ENCODE measurements around the gene TRAF7. TPM values are rescaled to one million over a fixed set of nuclear protein-coding genes. Genes with fewer than 3 reads are reported as not detected.
"Not testable (repeated sequence)": the region's sequence is repeated elsewhere in the genome, so short reads cannot be mapped to it uniquely, and the experiment has no call there.

The TRAF7 gene
- total and polyA plus RNA-seq, 9 donors: 13.3 to 68.0 (median 45.5) TPM

DNA sequence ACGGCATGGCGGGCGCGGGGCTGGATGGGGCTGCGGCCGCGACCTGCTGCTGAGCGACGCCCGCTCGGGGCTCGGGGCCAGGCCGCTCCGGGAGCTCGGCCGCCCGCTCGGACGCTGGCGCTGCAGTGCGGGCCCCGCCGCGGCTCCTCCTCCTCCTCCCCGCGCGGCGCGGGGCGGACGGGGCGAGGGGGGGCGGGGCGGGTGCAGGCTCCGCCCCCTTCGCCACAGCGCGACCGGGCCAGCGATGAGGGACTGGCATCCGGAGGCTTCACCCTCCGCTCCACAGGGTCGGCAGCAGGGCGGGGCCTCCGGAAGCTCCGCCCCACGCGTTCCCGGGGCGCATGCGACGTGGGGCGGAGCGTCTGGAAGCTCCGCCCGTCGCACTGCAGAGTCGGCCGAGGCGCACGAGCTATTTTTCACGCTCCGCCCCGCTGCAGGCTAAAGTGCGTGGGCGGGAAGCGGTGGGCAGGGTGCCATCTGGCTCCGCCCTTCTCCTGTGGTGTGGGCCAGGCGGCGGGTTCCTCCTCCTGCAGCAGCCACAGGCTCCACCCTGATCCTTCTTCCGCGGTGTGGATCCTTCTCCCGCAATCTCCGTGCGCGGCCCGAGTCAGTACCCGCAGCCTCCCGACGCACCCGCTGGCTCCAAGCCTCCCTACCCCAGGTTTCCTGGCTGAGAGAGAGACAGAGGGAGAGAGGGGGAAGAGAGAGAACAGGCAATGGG lies 19.7 kb upstream of the TRAF7 start, which contains the start of gene PKD1:
PKD1 (minus strand) TSS at position 129 of the 721 bp plus-strand sequence. CDS start 209 bp downstream, outside the sequence.
- peak; percentile 19 for TF ChIP-seq POLR2A (IDR thresholded peaks at IDR 0.05)
- TF ChIP-seq EP300 (IDR thresholded peaks at IDR 0.05): peak; percentile 47
- H3K9me3 ChIP-seq; H3K36me3 ChIP-seq; H3K27me3 ChIP-seq; H3K4me1 ChIP-seq (ENCODE audit: insufficient read depth): not testable (repeated sequence)
- peak; percentile 97 to 100 (median 99) for DNase-seq
- H3K27ac ChIP-seq: peak within 1 kb of the TSS in 1 of 2 donors; percentile 55
- intact Hi-C loops (cut with DNase I): loop anchor here in 1 of 4 donors (10.0 kb wide), 1 partner anchor 61 kb away; no protein-coding TSS in a partner anchor
- WGBS, 3 donors: 0 to 1% (median 0%) methylated on average over 21 to 63 of the region's 81 CpGs
- H3K4me3 ChIP-seq: peak within 1 kb of the TSS; percentile 65

DNA sequence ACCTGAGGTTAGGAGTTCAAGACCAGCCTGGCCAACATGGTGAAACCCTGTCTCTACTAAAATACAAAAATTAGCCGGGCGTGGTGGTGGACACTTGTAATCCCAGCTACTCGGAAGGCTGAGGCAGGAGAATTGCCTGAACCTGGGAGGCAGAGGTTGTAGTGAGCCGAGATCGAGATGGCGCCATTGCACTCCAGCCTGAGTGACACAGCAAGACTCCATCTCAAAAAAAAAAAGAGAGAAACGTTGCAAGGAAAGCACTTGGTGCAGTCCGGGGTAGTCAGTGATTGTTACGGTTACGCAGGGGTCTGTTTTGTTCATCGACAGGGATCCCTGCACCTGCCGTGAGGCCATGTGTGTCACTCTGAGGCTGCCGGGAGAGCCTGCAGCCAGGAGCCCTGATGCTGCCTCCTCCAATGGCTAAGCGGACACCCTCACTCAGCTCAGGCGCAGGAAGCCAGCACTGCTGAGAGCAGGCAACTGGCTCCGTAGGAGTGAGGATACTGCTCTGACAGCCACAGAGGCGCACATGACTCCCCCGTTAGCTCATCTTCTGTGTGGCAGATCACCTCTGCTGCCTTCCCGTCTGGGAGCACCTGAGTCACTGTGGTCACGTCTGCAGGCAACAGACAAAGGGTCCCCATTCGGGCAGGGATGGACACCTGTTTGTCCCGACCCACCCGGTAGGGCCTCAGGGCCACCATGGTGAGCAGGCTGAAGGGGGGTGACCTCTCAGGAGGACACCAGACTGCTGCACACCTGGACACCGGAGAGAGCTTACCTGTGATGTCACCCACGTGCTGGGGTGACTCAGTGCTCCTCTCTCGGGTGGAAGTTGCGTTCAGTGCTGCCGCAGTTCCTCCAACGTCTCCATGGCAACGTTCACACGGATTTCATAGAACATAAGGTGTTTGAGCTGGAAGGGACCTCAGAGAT lies 12.4 kb upstream of the TRAF7 start:
- TF ChIP-seq POLR2A (IDR thresholded peaks at IDR 0.05) (no peak), EP300 (IDR thresholded peaks at IDR 0.05) (no peak)
- TF ChIP-seq, protein P1, sequence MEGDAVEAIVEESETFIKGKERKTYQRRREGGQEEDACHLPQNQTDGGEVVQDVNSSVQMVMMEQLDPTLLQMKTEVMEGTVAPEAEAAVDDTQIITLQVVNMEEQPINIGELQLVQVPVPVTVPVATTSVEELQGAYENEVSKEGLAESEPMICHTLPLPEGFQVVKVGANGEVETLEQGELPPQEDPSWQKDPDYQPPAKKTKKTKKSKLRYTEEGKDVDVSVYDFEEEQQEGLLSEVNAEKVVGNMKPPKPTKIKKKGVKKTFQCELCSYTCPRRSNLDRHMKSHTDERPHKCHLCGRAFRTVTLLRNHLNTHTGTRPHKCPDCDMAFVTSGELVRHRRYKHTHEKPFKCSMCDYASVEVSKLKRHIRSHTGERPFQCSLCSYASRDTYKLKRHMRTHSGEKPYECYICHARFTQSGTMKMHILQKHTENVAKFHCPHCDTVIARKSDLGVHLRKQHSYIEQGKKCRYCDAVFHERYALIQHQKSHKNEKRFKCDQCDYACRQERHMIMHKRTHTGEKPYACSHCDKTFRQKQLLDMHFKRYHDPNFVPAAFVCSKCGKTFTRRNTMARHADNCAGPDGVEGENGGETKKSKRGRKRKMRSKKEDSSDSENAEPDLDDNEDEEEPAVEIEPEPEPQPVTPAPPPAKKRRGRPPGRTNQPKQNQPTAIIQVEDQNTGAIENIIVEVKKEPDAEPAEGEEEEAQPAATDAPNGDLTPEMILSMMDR (IDR thresholded peaks at IDR 0.05): no peak
- H3K4me1 ChIP-seq (ENCODE audit: insufficient read depth): peaks cover 5% of the 10 kb centered on the region
- no peaks in the 10 kb centered on the region for H3K27me3 ChIP-seq
- 67 to 73% (median 69%) methylated on average over 29 to 31 of the region's 31 CpGs for WGBS, 3 donors
- no peak overlapping the region for H3K4me3 ChIP-seq
- H3K27ac ChIP-seq: no peak overlapping the region
- intact Hi-C loops (cut with DNase I): loop anchor here in 2 of 4 donors (5.0 kb wide), 2 partner anchors 121 to 126 kb away; partner anchors contain the start of gene NPW (in 1 of the 2)
- no peaks in the 10 kb centered on the region for H3K36me3 ChIP-seq
- no peaks in the 10 kb centered on the region for H3K9me3 ChIP-seq
- no peak for DNase-seq

DNA sequence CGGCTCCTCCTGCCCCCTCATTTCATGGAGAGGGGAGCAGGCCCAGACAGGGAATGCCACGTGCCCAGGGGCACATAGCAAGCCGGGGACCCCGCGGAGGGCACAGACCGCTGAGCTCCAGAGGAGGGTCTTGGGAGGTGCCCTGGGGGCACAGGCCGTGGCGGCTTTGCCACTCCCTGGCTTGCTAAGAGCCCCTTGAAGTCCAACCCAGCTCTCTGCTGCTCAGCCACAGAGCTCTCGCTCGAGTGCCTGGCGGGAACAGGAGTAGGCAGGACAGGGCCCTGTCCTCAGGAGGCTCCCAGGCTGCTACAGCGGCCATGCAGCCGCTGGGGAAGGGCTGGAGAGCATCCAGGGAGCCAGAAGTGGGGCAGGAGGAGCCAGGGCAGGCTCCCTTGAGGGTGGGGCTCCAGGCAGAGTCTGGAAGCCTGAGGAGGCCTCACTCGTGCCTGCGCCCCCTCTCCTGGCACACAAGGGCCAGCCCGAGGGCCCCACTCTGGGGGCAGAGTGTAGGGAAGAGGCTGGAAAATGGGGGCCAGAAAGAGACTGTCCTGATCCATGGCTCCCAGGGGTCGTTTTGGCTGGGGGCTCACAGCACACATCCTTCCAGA lies 11.6 kb upstream of the TRAF7 start:
- intact Hi-C loops (cut with DNase I): loop anchor here in 2 of 4 donors (5.0 kb wide), 2 partner anchors 122 to 127 kb away; partner anchors contain the start of gene NPW (in 1 of the 2)
- no peak overlapping the region for H3K4me3 ChIP-seq
- no peaks in the 10 kb centered on the region for H3K36me3 ChIP-seq

DNA sequence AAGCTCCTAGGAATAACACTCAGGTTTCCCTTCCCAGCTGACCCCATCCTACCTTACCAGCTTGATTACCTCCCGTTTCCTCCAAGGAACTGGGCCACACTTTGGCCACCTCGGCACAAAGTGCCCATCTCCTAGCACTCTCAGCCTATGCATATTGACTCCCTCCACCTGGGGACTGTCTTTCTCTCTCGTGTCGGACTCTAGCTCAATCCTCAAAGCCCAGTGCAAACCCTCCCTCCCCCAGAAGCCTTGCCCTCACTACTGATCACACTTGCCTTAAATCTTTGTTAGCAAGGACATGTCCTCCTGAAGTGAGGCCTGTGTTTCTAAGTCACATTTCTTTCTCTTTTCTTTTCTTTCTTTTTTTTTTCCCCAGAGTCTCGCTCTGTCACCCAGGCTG lies 9.7 kb upstream of the TRAF7 start:
- TF ChIP-seq, protein P1 (IDR thresholded peaks at IDR 0.05): no peak
- TF ChIP-seq POLR2A (IDR thresholded peaks at IDR 0.05): no peak
- no peak for TF ChIP-seq EP300 (IDR thresholded peaks at IDR 0.05)
- Histone ChIP-seq H3K27ac (no peak overlapping the region), H3K9me3 (no peaks in the 10 kb centered on the region), H3K4me3 (no peak overlapping the region), H3K36me3 (no peaks in the 10 kb centered on the region), H3K27me3 (no peaks in the 10 kb centered on the region), H3K4me1 (ENCODE audit: insufficient read depth) (peaks cover 14% of the 10 kb centered on the region)
- no peak for DNase-seq
- 77 to 78% (median 77%) methylated on average over 5 of the region's 5 CpGs for WGBS, 3 donors
- intact Hi-C loops (cut with DNase I): no loop called here

More for the DNA sequence above, 11.6 kb upstream of the TRAF7 start:
- 72 to 85% (median 73%) methylated on average over 9 to 17 of the region's 17 CpGs for WGBS, 3 donors
- Histone ChIP-seq H3K9me3 (no peaks in the 10 kb centered on the region), H3K27me3 (no peaks in the 10 kb centered on the region), H3K4me1 (ENCODE audit: insufficient read depth) (peaks cover 10% of the 10 kb centered on the region), H3K27ac (no peak overlapping the region)
- TF ChIP-seq POLR2A (IDR thresholded peaks at IDR 0.05): no peak
- TF ChIP-seq EP300 (IDR thresholded peaks at IDR 0.05): no peak
- DNase-seq: no peak

DNA sequence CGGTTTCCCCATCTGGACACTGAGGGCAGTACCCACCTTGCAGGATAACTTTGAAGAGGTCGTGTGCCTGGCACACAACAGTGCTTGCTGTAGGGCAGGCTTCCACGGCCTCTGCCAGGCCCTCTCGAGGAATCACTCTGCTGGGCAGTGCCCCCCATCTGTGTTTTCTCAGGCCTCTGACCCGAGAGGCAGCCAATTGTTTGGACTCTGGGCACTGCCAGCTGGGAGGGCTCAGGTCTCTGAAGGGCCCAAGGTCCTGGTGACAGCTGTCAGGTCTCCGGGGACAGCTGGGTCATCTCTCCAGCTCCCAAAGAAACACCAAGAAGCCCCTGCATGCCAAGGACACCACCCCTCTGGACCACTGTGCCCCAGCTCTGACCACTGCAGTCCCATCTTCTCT lies 8.2 kb upstream of the TRAF7 start:
- Histone ChIP-seq H3K4me3 (no peak overlapping the region), H3K27me3 (no peaks in the 10 kb centered on the region), H3K36me3 (no peaks in the 10 kb centered on the region), H3K27ac (peak overlapping the region in 1 of 2 donors; percentile 21), H3K9me3 (no peaks in the 10 kb centered on the region), H3K4me1 (ENCODE audit: insufficient read depth) (peaks cover 15% of the 10 kb centered on the region)
- TF ChIP-seq EP300 (IDR thresholded peaks at IDR 0.05) (no peak), POLR2A (IDR thresholded peaks at IDR 0.05) (no peak)
- TF ChIP-seq, protein P1 (IDR thresholded peaks at IDR 0.05): no peak
- no peak for DNase-seq
- intact Hi-C loops (cut with DNase I): no loop called here
- 73 to 77% (median 76%) methylated on average over 6 of the region's 6 CpGs for WGBS, 3 donors

Data from ovary (tissue), 9 donors.